SH-SY5Y (cell line): ENCODE results near the gene RAD50.

ENCODE experiments used
- GATA2 ChIP-seq: IDR thresholded peaks from 2 replicates; pipeline ENCODE4 v1.6.1; 2011; ENCODE audit warnings: mild to moderate bottlenecking, low read depth, low read length
- GATA3 ChIP-seq: IDR thresholded peaks from 2 replicates; pipeline ENCODE4 v1.6.1; 2011; ENCODE audit warnings: low read depth, mild to moderate bottlenecking, low read length, moderate library complexity

GRCh38 chr5:132640613-132641012 is 83.8 kb downstream of the RAD50 start:
- no peak for TF ChIP-seq GATA3
- TF ChIP-seq GATA2: no peak
